Liver (tissue), 9 donors: Measurements from ENCODE around the gene SPSB1. TPM values are rescaled to one million over a fixed set of nuclear protein-coding genes. Genes with fewer than 3 reads are reported as not detected.

Source experiments
- DNase-seq: peaks from one replicate; pipeline ENCODE4 v3.0.0-alpha.2; 2017; ENCODE audit warnings: low spot score
- H3K27ac ChIP-seq, 2 donors: one replicate each; pipeline ENCODE4 v1.7.0; 2013; ENCODE audit warnings: inconsistent platforms in 2 of 2, low read length in 2 of 2, control low read depth in 1 of 2, low read depth in 1 of 2, mild to moderate bottlenecking in 1 of 2
- H3K27me3 ChIP-seq, 4 donors: one replicate each; pipeline versions ENCODE4 v1.6.1 to v1.7.0; 2013; ENCODE audit warnings: low read length in 3 of 4, inconsistent platforms in 1 of 4, mild to moderate bottlenecking in 1 of 4, moderate library complexity in 1 of 4; ENCODE audit not compliant: control insufficient read depth in 4 of 4, insufficient read depth in 4 of 4
- H3K36me3 ChIP-seq, 4 donors: one replicate each; pipeline versions ENCODE4 v1.6.1 to v1.7.0; 2013; ENCODE audit warnings: low read length in 3 of 4, mild to moderate bottlenecking in 3 of 4, low read depth in 1 of 4, moderate library complexity in 1 of 4; ENCODE audit not compliant: control insufficient read depth in 4 of 4, insufficient read depth in 3 of 4
- H3K4me1 ChIP-seq, 4 donors: one replicate each; pipeline versions ENCODE4 v1.6.1 to v1.7.0; 2013; ENCODE audit warnings: low read length in 3 of 4, mild to moderate bottlenecking in 3 of 4, moderate library complexity in 1 of 4; ENCODE audit not compliant: control insufficient read depth in 4 of 4, insufficient read depth in 4 of 4
- H3K4me3 ChIP-seq, 3 donors: one replicate each; pipeline versions ENCODE4 v1.6.1 to v1.7.0; 2013; ENCODE audit warnings: low read length in 3 of 3, control low read depth in 1 of 3, low read depth in 1 of 3, mild to moderate bottlenecking in 1 of 3
- H3K9ac ChIP-seq, 2 donors: one replicate each; pipeline ENCODE4 v1.7.0; 2013; ENCODE audit warnings: low read length in 2 of 2, mild to moderate bottlenecking in 2 of 2, moderate library complexity in 2 of 2, control low read depth in 1 of 2, low read depth in 1 of 2
- H3K9me3 ChIP-seq, 4 donors: one replicate each; pipeline versions ENCODE4 v1.6.1 to v1.7.0; 2013; ENCODE audit warnings: low read length in 3 of 4; ENCODE audit not compliant: control insufficient read depth in 4 of 4
- EGR1 ChIP-seq, 2 donors: IDR thresholded peaks; 2 replicates each; pipeline ENCODE4 v1.6.1; 2016 to 2018; ENCODE audit warnings: antibody characterized with exemption in 2 of 2, low read depth in 2 of 2
- FOXA1 ChIP-seq: IDR thresholded peaks from 2 replicates; pipeline ENCODE4 v1.6.1; 2016; ENCODE audit warnings: antibody characterized with exemption
- FOXA2 ChIP-seq: IDR thresholded peaks from 2 replicates; pipeline ENCODE4 v1.6.1; 2016; ENCODE audit warnings: antibody characterized with exemption
- GABPA ChIP-seq, 2 donors: IDR thresholded peaks in 1 of 2; conservative IDR thresholded peaks in 1 of 2; 2 replicates each; pipeline ENCODE4 v1.6.1; 2016; ENCODE audit warnings: antibody characterized with exemption in 2 of 2, mild to moderate bottlenecking in 1 of 2, moderate library complexity in 1 of 2
- HNF4A ChIP-seq, 2 donors: conservative IDR thresholded peaks; 2 replicates each; pipeline ENCODE4 v1.6.1; 2016; ENCODE audit warnings: antibody characterized with exemption in 2 of 2, mild to moderate bottlenecking in 2 of 2
- HNF4G ChIP-seq: IDR thresholded peaks from 2 replicates; pipeline ENCODE4 v1.6.1; 2016; ENCODE audit warnings: antibody characterized with exemption
- JUND ChIP-seq, 2 donors: IDR thresholded peaks; 2 replicates each; pipeline ENCODE4 v1.6.1; 2016; ENCODE audit warnings: antibody characterized with exemption in 2 of 2
- RXRA ChIP-seq, 2 donors: IDR thresholded peaks; 2 replicates each; pipeline ENCODE4 v1.6.1; 2017 to 2018; ENCODE audit warnings: antibody characterized with exemption in 2 of 2, mild to moderate bottlenecking in 1 of 2
- SP1 ChIP-seq: IDR thresholded peaks from 2 replicates; pipeline ENCODE4 v1.6.1; 2018; ENCODE audit warnings: antibody characterized with exemption, mild to moderate bottlenecking
- TAF1 ChIP-seq: conservative IDR thresholded peaks from 2 replicates; pipeline ENCODE4 v1.6.1; 2016; ENCODE audit warnings: antibody characterized with exemption, mild to moderate bottlenecking
- YY1 ChIP-seq: IDR thresholded peaks from 2 replicates; pipeline ENCODE4 v1.6.1; 2016; ENCODE audit warnings: antibody characterized with exemption, mild to moderate bottlenecking
- ZBTB33 ChIP-seq: IDR thresholded peaks from 2 replicates; pipeline ENCODE4 v1.6.1; 2016; ENCODE audit warnings: antibody characterized with exemption
- WGBS: extraction: QIAGEN DNeasy Blood & Tissue Kit; methylation state at CpG from one replicate; pipeline ENCODE4 v1.1.7; 2013; 5-methylcytosine and 5-hydroxymethylcytosine counted together
- polyA plus RNA-seq, 2 donors: library from polyadenylated mRNA; stranded (reverse) in 1 of 2; unstranded in 1 of 2; fragments of 200-250 nt in 1 of 2; fragments of >200 nt in 1 of 2; fragmentation: Nextera tagmentation in 1 of 2; extraction: Ambion mirVana in 1 of 2; gene quantifications; one replicate each; pipeline versions ENCODE4 v1.2.1 to v1.2.3, GENCODE V29; 2013 to 2015
- total RNA-seq, 2 donors: library from RNA; depleted of rRNA; stranded (reverse); fragments of >200 nt; gene quantifications; one replicate each; pipeline ENCODE4 v1.2.3, GENCODE V29; 2014
- TF ChIP-seq, protein P1 (sequence below): fragments of 150-350 bp; IDR thresholded peaks from 2 replicates; pipeline ENCODE4 v1.5.1; 2017; ENCODE audit warnings: improper control_type of control experiment, low read depth, low read length; ENCODE audit not compliant: missing input control
- TF ChIP-seq, protein P2 (sequence below): IDR thresholded peaks from 2 replicates; pipeline ENCODE4 v1.6.1; 2016; ENCODE audit warnings: antibody characterized with exemption
- donor health status: healthy.
- donor health status: healthy.
- donor health status: healthy.
- donor health status: healthy.
- donor health status: healthy.

The SPSB1 gene
- total and polyA plus RNA-seq, 4 donors: 4.1 to 22.6 (median 14.8) TPM

GRCh38 chr1:9271283-9271682 lies 21.4 kb upstream of the SPSB1 start (continued):
- TF ChIP-seq HNF4G: no peak
- no peak for TF ChIP-seq YY1

DNA sequence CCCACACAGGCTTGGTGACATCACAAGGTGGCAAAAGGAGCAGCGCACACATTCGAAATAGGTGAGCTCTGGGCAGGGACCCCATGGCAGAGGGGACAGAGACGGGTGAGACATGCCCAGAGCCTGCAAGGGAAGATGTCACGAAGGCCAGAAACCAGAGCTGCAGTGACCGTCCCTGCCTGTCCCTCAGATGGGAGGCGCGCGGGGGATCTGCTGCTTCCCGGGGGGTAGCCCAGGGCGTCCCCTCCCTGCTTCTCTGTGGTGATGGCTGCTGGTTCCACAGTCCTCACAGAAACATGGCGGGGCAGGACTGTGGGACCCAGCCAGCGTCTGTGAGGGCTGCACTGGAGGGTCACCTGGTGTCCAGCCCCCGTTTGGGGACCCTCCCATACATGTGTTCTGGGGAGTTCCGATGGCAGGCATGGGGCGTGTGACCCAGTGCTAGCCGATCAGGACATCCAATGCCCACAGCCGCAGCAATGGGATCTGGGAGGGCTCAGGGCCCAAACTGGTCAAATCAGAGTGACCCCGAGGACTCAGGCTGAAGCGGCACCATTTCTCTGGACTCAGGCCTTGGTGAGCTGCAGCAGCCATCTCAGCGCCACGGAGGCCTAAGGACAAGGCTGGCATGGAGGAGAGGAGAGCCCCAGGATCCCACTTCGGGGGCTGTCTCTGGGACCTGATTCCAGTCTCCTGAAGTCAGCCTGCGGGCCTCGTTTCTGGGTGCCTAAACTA lies 20.7 kb upstream of the SPSB1 start:
- TF ChIP-seq TAF1 (no peak), SP1 (no peak), GABPA (IDR thresholded peaks at IDR 0.05 in 1 of 2, conservative IDR thresholded peaks at IDR 0.05 in 1 of 2) (no peak), EGR1 (IDR thresholded peaks at IDR 0.05; ENCODE audit: low read depth in 2 of 2) (no peak), YY1 (no peak)
- TF ChIP-seq, protein P1, sequence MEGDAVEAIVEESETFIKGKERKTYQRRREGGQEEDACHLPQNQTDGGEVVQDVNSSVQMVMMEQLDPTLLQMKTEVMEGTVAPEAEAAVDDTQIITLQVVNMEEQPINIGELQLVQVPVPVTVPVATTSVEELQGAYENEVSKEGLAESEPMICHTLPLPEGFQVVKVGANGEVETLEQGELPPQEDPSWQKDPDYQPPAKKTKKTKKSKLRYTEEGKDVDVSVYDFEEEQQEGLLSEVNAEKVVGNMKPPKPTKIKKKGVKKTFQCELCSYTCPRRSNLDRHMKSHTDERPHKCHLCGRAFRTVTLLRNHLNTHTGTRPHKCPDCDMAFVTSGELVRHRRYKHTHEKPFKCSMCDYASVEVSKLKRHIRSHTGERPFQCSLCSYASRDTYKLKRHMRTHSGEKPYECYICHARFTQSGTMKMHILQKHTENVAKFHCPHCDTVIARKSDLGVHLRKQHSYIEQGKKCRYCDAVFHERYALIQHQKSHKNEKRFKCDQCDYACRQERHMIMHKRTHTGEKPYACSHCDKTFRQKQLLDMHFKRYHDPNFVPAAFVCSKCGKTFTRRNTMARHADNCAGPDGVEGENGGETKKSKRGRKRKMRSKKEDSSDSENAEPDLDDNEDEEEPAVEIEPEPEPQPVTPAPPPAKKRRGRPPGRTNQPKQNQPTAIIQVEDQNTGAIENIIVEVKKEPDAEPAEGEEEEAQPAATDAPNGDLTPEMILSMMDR: no peak
- no peaks in the 10 kb centered on the region for H3K4me1 ChIP-seq
- H3K36me3 ChIP-seq: peaks cover 3 to 30% (median 28%) of the 10 kb centered on the region in 4 donors
- no peak overlapping the region for H3K9ac ChIP-seq
- no peak overlapping the region for H3K4me3 ChIP-seq
- 94% methylated on average over 24 of the region's 24 CpGs for WGBS
- DNase-seq: no peak
- no peak overlapping the region for H3K27ac ChIP-seq
- H3K27me3 ChIP-seq: no peaks in the 10 kb centered on the region
- no peaks in the 10 kb centered on the region for H3K9me3 ChIP-seq

DNA sequence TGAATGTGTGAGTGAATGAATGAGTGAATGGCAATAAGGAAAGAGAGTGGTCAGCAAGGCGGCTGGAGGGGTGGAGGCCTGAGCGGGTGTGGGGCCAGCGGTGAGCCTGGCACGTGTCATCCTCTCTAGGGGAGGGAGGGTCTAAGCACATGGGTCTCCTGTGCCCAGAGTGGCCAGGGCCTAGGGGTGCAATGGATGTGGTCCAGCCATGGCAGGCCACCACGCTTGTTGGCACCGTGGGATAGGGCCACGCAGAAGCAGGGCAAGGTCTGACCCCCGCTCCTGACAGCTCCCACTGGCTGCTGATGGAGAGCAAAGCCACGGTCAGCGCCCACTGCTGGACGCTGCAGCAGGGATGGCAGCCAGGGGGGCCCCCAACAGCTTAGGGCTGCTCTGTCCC lies 19.5 kb upstream of the SPSB1 start:
- Histone ChIP-seq H3K4me3 (no peak overlapping the region), H3K9me3 (no peaks in the 10 kb centered on the region), H3K27me3 (no peaks in the 10 kb centered on the region), H3K27ac (no peak overlapping the region), H3K36me3 (peaks cover 2 to 24% (median 22%) of the 10 kb centered on the region in 4 donors), H3K9ac (no peak overlapping the region), H3K4me1 (no peaks in the 10 kb centered on the region)
- WGBS: 81% methylated on average over 11 of the region's 11 CpGs
- no peak for TF ChIP-seq HNF4G
- no peak for DNase-seq

DNA sequence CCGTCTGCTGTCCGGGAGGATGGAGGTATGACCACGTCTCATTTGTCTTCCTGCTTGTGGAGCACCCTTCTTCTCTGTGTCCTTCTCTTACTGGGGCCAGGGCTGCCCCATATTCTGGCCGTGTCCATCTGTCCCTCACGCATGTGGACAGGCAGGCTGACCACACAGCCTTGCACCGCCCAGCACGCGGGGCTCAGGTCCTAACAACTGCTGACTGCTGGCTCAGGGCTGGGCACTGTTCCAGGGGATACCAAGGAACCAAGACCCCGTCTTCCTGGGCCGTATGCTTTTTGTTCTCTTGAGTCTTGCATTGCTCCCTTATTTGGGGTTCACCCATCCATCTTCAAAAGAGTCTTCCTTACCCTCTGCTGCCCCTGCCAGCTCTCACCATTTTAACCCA lies 17.5 kb upstream of the SPSB1 start:
- Histone ChIP-seq H3K4me3 (no peak overlapping the region), H3K36me3 (peaks cover 0 to 5% (median 2%) of the 10 kb centered on the region in 4 donors), H3K27ac (no peak overlapping the region), H3K9ac (no peak overlapping the region), H3K4me1 (no peaks in the 10 kb centered on the region), H3K27me3 (no peaks in the 10 kb centered on the region), H3K9me3 (no peaks in the 10 kb centered on the region)
- WGBS: 89% methylated on average over 10 of the region's 10 CpGs
- TF ChIP-seq, protein P1: no peak
- TF ChIP-seq FOXA1 (no peak), RXRA (IDR thresholded peaks at IDR 0.05) (no peak), HNF4G (no peak), YY1 (no peak), JUND (IDR thresholded peaks at IDR 0.05) (no peak), HNF4A (conservative IDR thresholded peaks at IDR 0.05) (no peak), ZBTB33 (no peak), FOXA2 (no peak)
- TF ChIP-seq, protein P2, sequence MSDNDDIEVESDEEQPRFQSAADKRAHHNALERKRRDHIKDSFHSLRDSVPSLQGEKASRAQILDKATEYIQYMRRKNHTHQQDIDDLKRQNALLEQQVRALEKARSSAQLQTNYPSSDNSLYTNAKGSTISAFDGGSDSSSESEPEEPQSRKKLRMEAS: no peak
- DNase-seq: no peak
